NCI-H345 treated with DMSO at 0.1 percent for 48 hours (cell line): ENCODE measurements around the gene SRP68.

Source experiments
- DNase-seq: peaks from one replicate; lab custom pipeline; 2025; ENCODE audit not compliant: unreplicated experiment; lab: John Stamatoyannopoulos, UW

SRP68 gene

GRCh38 chr17:76000016-76000754 is 72.1 kb downstream of the SRP68 start:
- peak; percentile 15 for DNase-seq

GRCh38 chr17:75998327-75998795 is 74.0 kb downstream of the SRP68 start:
- no peak for DNase-seq

DNA sequence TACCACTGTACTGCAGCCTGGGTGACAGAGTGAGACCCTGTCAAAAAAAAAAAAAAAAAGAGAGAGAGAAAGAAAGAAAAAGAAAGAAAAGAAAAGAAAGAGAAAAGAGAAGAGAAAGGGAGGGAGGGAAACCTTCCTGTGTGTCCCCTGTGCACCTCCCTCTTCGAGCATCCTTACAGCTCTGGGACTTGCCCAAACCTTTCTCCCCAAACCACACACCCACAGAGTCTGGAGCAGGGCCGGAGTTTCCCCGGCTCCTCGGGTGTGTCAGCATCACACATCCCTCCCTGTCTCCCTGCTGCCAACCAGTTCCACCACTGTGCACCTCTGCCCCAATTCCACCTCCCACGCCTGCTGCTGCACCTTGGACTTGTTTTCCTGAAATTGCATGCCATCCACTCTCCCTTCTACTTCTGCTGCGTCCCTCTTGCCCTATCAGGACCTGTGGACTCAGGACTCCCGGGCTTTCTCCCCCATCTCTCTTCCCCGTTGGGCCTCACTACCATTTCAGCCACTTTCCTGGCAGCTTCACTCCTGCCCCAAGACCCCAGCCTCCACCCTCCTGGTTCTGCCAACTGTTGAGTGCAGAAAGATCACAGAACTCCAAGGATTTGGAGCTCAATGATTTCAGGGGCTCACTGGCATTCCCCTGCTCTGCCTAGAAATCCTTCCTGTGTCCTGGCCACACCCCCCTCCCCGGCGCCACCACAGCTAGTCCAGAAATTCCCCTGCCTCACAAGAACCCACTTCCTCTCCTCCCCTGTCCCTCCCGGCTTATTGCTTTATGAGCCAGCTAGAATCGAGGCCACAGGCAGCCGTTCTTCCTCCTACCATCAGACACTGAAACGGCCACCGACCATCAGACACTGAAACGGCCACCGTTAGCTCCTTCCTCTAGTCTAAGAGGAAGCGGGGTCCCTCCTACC is 75.4 kb downstream of the SRP68 start:
- no peak for DNase-seq

GRCh38 chr17:75995385-75995925 is 76.9 kb downstream of the SRP68 start:
- no peak for DNase-seq

DNA sequence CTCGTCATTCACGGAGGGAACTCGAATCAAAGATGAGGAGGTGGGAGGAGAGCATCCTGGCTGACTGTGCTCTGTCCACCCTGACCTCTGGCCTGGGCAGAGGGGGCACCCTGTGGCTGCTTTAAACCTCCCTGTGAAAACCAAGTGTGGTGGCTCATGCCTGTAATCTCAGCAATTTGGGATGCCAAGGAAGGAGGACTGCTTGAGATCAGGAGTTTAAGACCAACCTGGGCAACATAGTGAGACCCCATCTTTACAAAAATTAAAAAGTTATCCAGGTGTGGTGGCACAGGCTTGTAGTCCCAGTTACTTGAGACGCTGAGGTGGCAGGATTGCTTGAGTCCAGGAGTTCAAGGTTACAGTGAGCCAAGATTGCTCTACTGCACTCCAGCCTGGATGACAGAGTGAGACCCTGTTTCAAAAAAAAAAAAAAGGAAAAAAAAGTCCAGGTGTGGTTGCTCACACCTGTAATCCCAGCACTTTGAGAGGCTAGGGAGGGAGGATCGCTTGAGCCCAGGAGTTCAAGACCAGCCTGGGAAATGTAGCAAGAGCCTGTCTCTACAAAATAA is 77.4 kb downstream of the SRP68 start:
- DNase-seq = no peak

- no peak for DNase-seq
Measured at GRCh38 chr17:75991396-75991795, 80.9 kb downstream of the SRP68 start.
